NB4 (cell line): Measurements from ENCODE around the gene DOCK3.
A peak's percentile ranks its signal among the peaks of the same experiment; 100 is the strongest.

Source experiments
- DNase-seq: peaks from one replicate; pipeline ENCODE4 v3.0.0; 2010; ENCODE audit warnings: low read depth
- H3K4me3 ChIP-seq: one replicate; pipeline ENCODE4 v1.5.1; 2011; ENCODE audit warnings: mild to moderate bottlenecking, low read depth, low read length, moderate library complexity
- CTCF ChIP-seq: IDR thresholded peaks from one replicate; pipeline ENCODE4 v1.5.1; 2012; ENCODE audit warnings: low read depth, low read length
- MAX ChIP-seq: IDR thresholded peaks from 2 replicates; pipeline ENCODE4 v1.6.1; 2011; ENCODE audit warnings: low read depth, low read length
- MYC ChIP-seq: IDR thresholded peaks from 2 replicates; pipeline ENCODE4 v1.6.1; 2011; ENCODE audit warnings: low read depth, low read length
- POLR2A ChIP-seq: IDR thresholded peaks from 2 replicates; pipeline ENCODE4 v1.6.1; 2011; ENCODE audit warnings: mild to moderate bottlenecking; ENCODE audit not compliant: insufficient read length; ENCODE audit errors: extremely low read depth

DOCK3 gene

GRCh38 chr3:51137715-51138114, 463.0 kb downstream of the DOCK3 start:
- H3K4me3 ChIP-seq, result no peak overlapping the region
- no peak for DNase-seq
- TF ChIP-seq MYC (no peak), POLR2A (no peak), MAX (no peak), CTCF (no peak)

- no peak for DNase-seq
- H3K4me3 ChIP-seq, result no peak overlapping the region
- TF ChIP-seq CTCF, result no peak
- no peak for TF ChIP-seq POLR2A
- TF ChIP-seq MYC, result no peak
- TF ChIP-seq MAX, result no peak
These were observed 464.9 kb downstream of the DOCK3 start for GRCh38 chr3:51139616-51140015.

GRCh38 chr3:51141573-51141972, 466.8 kb downstream of the DOCK3 start:
- no peak for TF ChIP-seq POLR2A
- no peak for TF ChIP-seq CTCF
- no peak for TF ChIP-seq MYC
- TF ChIP-seq MAX, result no peak
- DNase-seq, result peak; percentile 7
- no peak overlapping the region for H3K4me3 ChIP-seq

- DNase-seq, result no peak
- TF ChIP-seq CTCF, result no peak
- no peak for TF ChIP-seq MAX
- no peak for TF ChIP-seq MYC
- no peak for TF ChIP-seq POLR2A
- no peak overlapping the region for H3K4me3 ChIP-seq
These were observed 471.3 kb downstream of the DOCK3 start for GRCh38 chr3:51145811-51146585.

GRCh38 chr3:51146781-51147180, 472.1 kb downstream of the DOCK3 start:
- no peak overlapping the region for H3K4me3 ChIP-seq
- no peak for DNase-seq
- TF ChIP-seq POLR2A, result no peak
- TF ChIP-seq MAX, result no peak
- TF ChIP-seq CTCF, result no peak
- TF ChIP-seq MYC, result no peak
